HEK293 (cell line): ENCODE data around the gene ITSN1.
A peak's percentile ranks its signal among the peaks of the same experiment; 100 is the strongest.

Experiments used
- CTCF ChIA-PET: fragments of 350-600 bp; formaldehyde crosslinking; extraction: SDS; loops from one replicate; lab custom pipeline; 2021; ENCODE audit warnings: antibody characterized with exemption; lab: Yijun Ruan, JAX
- POLR2A ChIA-PET: fragments of 300-600 bp; formaldehyde crosslinking; extraction: SDS; loops from one replicate; lab custom pipeline; 2020; ENCODE audit warnings: antibody characterized with exemption, inconsistent platforms; lab: Yijun Ruan, JAX
- H3K27ac ChIP-seq: fragments of 200-500 bp; sonication (Bioruptor generic); 2 replicates; pipeline ENCODE4 v1.5.1; 2014; ENCODE audit warnings: low read depth, low read length, control low read depth, inconsistent platforms; ENCODE audit errors: extremely low read depth
- H3K36me3 ChIP-seq, 2 experiments: fragments of 200-500 bp in 1 of 2; sonication (Bioruptor generic) in 1 of 2; 1 replicate in 1 of 2; 2 replicates in 1 of 2; pipeline ENCODE4 v1.5.1; 2014 to 2017; ENCODE audit warnings: inconsistent platforms in 2 of 2, low read length in 2 of 2; ENCODE audit not compliant: control insufficient read depth in 2 of 2, insufficient read depth in 1 of 2
- H3K4me1 ChIP-seq: fragments of 200-500 bp; sonication (Bioruptor generic); 2 replicates; pipeline ENCODE4 v1.5.1; 2014; ENCODE audit warnings: mild to moderate bottlenecking, low read length, inconsistent platforms; ENCODE audit not compliant: control insufficient read depth, insufficient read depth
- H3K4me3 ChIP-seq: 2 replicates; pipeline ENCODE4 v1.5.1; 2011; ENCODE audit warnings: low read depth, mild to moderate bottlenecking, control low read depth, low read length, moderate library complexity
- H3K9me3 ChIP-seq: fragments of 200-500 bp; sonication (Bioruptor generic); 2 replicates; pipeline ENCODE4 v1.5.1; 2014; ENCODE audit warnings: low read depth, low read length, inconsistent platforms; ENCODE audit not compliant: control insufficient read depth, insufficient read depth
- ZBTB44 ChIP-seq: fragments of 450-650 bp; IDR thresholded peaks from 2 replicates; pipeline ENCODE4 v1.5.1; 2018; ENCODE audit warnings: missing biosample characterization, mild to moderate bottlenecking, missing genetic modification characterization
- ZBTB7A ChIP-seq: fragments of 450-650 bp; formaldehyde crosslinking; IDR thresholded peaks from 2 replicates; pipeline ENCODE4 v1.5.1; 2016; ENCODE audit warnings: low read depth, missing biosample characterization, missing genetic modification characterization
- ZNF114 ChIP-seq: fragments of 450-650 bp; formaldehyde crosslinking; IDR thresholded peaks from 2 replicates; pipeline ENCODE4 v1.5.0; 2017; ENCODE audit warnings: missing biosample characterization, missing genetic modification characterization
- ZNF140 ChIP-seq: fragments of 450-650 bp; formaldehyde crosslinking; IDR thresholded peaks from 2 replicates; pipeline ENCODE4 v1.5.1; 2016; ENCODE audit warnings: missing biosample characterization, missing genetic modification characterization
- ZNF677 ChIP-seq: fragments of 450-650 bp; IDR thresholded peaks from 2 replicates; pipeline ENCODE4 v1.5.0; 2018; ENCODE audit warnings: missing biosample characterization, mild to moderate bottlenecking, missing genetic modification characterization, moderate library complexity
- ZSCAN16 ChIP-seq: fragments of 450-650 bp; formaldehyde crosslinking; IDR thresholded peaks from 2 replicates; pipeline ENCODE4 v1.5.1; 2016; ENCODE audit warnings: missing biosample characterization, missing genetic modification characterization
- ZSCAN23 ChIP-seq: fragments of 450-650 bp; formaldehyde crosslinking; IDR thresholded peaks from 2 replicates; pipeline ENCODE4 v1.5.1; 2016; ENCODE audit warnings: missing biosample characterization, missing genetic modification characterization
- TF ChIP-seq, protein P1 (sequence below): fragments of 450-650 bp; formaldehyde crosslinking; IDR thresholded peaks from 2 replicates; pipeline ENCODE4 v1.5.1; 2016; ENCODE audit warnings: missing biosample characterization, missing genetic modification characterization
- TF ChIP-seq, protein P2 (sequence below): fragments of 450-650 bp; formaldehyde crosslinking; IDR thresholded peaks from 2 replicates; pipeline ENCODE4 v1.5.1; 2016; ENCODE audit warnings: missing biosample characterization, missing genetic modification characterization
- TF ChIP-seq, protein P3 (sequence below): fragments of 450-650 bp; formaldehyde crosslinking; IDR thresholded peaks from 2 replicates; pipeline ENCODE4 v1.5.1; 2016; ENCODE audit warnings: missing biosample characterization, missing genetic modification characterization, borderline replicate concordance
- TF ChIP-seq, protein P4 (sequence below): fragments of 450-650 bp; formaldehyde crosslinking; IDR thresholded peaks from 2 replicates; pipeline ENCODE4 v1.5.1; 2016; ENCODE audit warnings: missing biosample characterization, missing genetic modification characterization
- TF ChIP-seq, protein P5 (sequence below): fragments of 450-650 bp; formaldehyde crosslinking; IDR thresholded peaks from 2 replicates; pipeline ENCODE4 v1.5.0; 2017; ENCODE audit warnings: missing biosample characterization, missing genetic modification characterization, borderline replicate concordance

The ITSN1 gene

GRCh38 chr21:33886321-33886720 is 244.0 kb downstream of the ITSN1 start (continued):
- TF ChIP-seq, protein P1, sequence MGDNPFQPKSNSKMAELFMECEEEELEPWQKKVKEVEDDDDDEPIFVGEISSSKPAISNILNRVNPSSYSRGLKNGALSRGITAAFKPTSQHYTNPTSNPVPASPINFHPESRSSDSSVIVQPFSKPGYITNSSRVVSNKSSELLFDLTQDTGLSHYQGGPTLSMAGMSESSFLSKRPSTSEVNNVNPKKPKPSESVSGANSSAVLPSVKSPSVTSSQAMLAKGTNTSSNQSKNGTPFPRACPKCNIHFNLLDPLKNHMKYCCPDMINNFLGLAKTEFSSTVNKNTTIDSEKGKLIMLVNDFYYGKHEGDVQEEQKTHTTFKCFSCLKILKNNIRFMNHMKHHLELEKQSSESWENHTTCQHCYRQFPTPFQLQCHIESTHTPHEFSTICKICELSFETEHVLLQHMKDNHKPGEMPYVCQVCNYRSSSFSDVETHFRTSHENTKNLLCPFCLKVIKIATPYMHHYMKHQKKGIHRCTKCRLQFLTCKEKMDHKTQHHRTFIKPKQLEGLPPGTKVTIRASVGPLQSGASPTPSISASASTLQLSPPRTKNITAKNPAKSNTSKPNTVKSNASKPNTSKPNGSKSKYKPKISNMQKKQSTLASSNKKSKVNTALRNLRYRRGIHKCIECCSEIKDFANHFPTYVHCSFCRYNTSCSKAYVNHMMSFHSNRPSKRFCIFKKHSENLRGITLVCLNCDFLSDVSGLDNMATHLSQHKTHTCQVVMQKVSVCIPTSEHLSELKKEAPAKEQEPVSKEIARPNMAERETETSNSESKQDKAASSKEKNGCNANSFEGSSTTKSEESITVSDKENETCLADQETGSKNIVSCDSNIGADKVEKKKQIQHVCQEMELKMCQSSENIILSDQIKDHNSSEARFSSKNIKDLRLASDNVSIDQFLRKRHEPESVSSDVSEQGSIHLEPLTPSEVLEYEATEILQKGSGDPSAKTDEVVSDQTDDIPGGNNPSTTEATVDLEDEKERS (tag by site-specific recombination) = no peak

- TF ChIP-seq, protein P2, sequence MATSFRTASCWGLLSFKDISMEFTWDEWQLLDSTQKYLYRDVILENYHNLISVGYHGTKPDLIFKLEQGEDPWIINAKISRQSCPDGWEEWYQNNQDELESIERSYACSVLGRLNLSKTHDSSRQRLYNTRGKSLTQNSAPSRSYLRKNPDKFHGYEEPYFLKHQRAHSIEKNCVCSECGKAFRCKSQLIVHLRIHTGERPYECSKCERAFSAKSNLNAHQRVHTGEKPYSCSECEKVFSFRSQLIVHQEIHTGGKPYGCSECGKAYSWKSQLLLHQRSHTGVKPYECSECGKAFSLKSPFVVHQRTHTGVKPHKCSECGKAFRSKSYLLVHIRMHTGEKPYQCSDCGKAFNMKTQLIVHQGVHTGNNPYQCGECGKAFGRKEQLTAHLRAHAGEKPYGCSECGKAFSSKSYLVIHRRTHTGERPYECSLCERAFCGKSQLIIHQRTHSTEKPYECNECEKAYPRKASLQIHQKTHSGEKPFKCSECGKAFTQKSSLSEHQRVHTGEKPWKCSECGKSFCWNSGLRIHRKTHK (tag by site-specific recombination) = peak; percentile 93
- TF ChIP-seq ZNF140 (tag by site-specific recombination) (no peak), ZNF677 (no peak)
- TF ChIP-seq, protein P3, sequence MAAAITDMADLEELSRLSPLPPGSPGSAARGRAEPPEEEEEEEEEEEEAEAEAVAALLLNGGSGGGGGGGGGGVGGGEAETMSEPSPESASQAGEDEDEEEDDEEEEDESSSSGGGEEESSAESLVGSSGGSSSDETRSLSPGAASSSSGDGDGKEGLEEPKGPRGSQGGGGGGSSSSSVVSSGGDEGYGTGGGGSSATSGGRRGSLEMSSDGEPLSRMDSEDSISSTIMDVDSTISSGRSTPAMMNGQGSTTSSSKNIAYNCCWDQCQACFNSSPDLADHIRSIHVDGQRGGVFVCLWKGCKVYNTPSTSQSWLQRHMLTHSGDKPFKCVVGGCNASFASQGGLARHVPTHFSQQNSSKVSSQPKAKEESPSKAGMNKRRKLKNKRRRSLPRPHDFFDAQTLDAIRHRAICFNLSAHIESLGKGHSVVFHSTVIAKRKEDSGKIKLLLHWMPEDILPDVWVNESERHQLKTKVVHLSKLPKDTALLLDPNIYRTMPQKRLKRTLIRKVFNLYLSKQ (tag by site-specific recombination) = no peak
Measured at GRCh38 chr21:33890187-33890586, 247.9 kb downstream of the ITSN1 start.

DNA sequence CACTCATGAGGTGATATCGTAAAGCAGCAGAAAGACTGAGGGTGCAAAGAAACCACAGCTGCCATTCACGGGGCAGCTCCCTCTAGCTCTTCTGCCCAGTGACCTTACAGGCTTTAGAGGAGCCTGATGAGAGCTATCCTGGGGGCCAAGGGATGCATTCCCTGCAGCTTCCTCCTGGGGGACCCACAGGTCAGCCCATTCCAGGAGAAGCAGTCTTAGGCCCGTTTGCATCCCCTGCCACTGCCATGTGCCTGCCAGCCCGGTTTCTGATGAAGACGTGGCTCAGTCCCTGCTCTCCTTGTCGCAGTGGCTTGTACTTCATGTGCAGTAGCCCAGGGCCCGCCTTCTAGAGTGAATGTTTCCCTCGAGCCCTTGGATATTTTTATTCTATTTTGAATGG is 250.6 kb downstream of the ITSN1 start:
- TF ChIP-seq, protein P4, sequence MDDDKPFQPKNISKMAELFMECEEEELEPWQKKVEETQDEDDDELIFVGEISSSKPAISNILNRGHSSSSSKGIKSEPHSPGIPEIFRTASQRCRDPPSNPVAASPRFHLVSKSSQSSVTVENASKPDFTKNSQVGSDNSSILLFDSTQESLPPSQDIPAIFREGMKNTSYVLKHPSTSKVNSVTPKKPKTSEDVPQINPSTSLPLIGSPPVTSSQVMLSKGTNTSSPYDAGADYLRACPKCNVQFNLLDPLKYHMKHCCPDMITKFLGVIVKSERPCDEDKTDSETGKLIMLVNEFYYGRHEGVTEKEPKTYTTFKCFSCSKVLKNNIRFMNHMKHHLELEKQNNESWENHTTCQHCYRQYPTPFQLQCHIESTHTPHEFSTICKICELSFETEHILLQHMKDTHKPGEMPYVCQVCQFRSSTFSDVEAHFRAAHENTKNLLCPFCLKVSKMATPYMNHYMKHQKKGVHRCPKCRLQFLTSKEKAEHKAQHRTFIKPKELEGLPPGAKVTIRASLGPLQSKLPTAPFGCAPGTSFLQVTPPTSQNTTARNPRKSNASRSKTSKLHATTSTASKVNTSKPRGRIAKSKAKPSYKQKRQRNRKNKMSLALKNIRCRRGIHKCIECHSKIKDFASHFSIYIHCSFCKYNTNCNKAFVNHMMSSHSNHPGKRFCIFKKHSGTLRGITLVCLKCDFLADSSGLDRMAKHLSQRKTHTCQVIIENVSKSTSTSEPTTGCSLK (tag by site-specific recombination) = no peak
- TF ChIP-seq ZBTB44 (tag by site-specific recombination) = peak; percentile 19; the same call in 1 of the 2 replicates
- H3K4me3 ChIP-seq = no peak overlapping the region
- POLR2A ChIA-PET = no interaction called here
- H3K4me1 ChIP-seq = peaks cover 6% of the 10 kb centered on the region; the same call in 1 of the 2 replicates
- H3K27ac ChIP-seq = no peak overlapping the region
- CTCF ChIA-PET = interaction anchor here (0.5 to 1.4 kb wide), 6 partner anchors 16 to 287 kb away, joined by 3 to 9 read pairs (median 3); no protein-coding TSS in a partner anchor
- no peaks in the 10 kb centered on the region for H3K9me3 ChIP-seq
- H3K36me3 ChIP-seq = no peaks in the 10 kb centered on the region

More at GRCh38 chr21:33890187-33890586, 247.9 kb downstream of the ITSN1 start:
- Histone ChIP-seq H3K4me3 (no peak overlapping the region), H3K9me3 (no peaks in the 10 kb centered on the region), H3K27ac (no peak overlapping the region), H3K36me3 (no peaks in the 10 kb centered on the region), H3K4me1 (peaks cover 6% of the 10 kb centered on the region; the same call in 1 of the 2 replicates)
- ChIA-PET POLR2A (no interaction called here), CTCF (no interaction called here)

- Histone ChIP-seq H3K4me3 (no peak overlapping the region), H3K9me3 (no peaks in the 10 kb centered on the region), H3K27ac (no peak overlapping the region), H3K36me3 (no peaks in the 10 kb centered on the region), H3K4me1 (peaks cover 6% of the 10 kb centered on the region; the same call in 1 of the 2 replicates)
- ChIA-PET CTCF (interaction anchor here (0.7 to 2.1 kb wide), 7 partner anchors 21 to 288 kb away, joined by 3 to 16 read pairs (median 4); no protein-coding TSS in a partner anchor), POLR2A (no interaction called here)
- TF ChIP-seq ZSCAN16 (tag by site-specific recombination) = no peak
- TF ChIP-seq, protein P2 (tag by site-specific recombination) = no peak
- no peak for TF ChIP-seq ZBTB7A (tag by site-specific recombination)
- no peak for TF ChIP-seq ZNF114 (tag by site-specific recombination)
- TF ChIP-seq, protein P5, sequence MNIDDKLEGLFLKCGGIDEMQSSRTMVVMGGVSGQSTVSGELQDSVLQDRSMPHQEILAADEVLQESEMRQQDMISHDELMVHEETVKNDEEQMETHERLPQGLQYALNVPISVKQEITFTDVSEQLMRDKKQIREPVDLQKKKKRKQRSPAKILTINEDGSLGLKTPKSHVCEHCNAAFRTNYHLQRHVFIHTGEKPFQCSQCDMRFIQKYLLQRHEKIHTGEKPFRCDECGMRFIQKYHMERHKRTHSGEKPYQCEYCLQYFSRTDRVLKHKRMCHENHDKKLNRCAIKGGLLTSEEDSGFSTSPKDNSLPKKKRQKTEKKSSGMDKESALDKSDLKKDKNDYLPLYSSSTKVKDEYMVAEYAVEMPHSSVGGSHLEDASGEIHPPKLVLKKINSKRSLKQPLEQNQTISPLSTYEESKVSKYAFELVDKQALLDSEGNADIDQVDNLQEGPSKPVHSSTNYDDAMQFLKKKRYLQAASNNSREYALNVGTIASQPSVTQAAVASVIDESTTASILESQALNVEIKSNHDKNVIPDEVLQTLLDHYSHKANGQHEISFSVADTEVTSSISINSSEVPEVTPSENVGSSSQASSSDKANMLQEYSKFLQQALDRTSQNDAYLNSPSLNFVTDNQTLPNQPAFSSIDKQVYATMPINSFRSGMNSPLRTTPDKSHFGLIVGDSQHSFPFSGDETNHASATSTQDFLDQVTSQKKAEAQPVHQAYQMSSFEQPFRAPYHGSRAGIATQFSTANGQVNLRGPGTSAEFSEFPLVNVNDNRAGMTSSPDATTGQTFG (tag by site-specific recombination) = no peak
- TF ChIP-seq ZSCAN23 (tag by site-specific recombination) = no peak
Measured at GRCh38 chr21:33893917-33894316, 251.6 kb downstream of the ITSN1 start.
